Stimulated activated naive CD8-positive, alpha-beta T cell treated with anti-CD3 and anti-CD28 coated beads, Interleukin-15, Interleukin-2, amounts not matched to agents 100 ng/mL and 50 ng/mL, for 24 hours (primary cell): ENCODE data around the gene ITGA2B.
A peak's percentile ranks its signal among the peaks of the same experiment; 100 is the strongest.
"Not testable (repeated sequence)": the region's sequence is repeated elsewhere in the genome, so short reads cannot be mapped to it uniquely, and the experiment has no call there.

ENCODE experiments used
- H3K27ac Mint-ChIP-seq: one replicate; pipeline ENCODE4 v1.8.0; 2021; ENCODE audit warnings: mild to moderate bottlenecking, mixed read lengths
- H3K27me3 Mint-ChIP-seq: one replicate; pipeline ENCODE4 v1.8.0; 2021; ENCODE audit warnings: mixed read lengths
- H3K36me3 Mint-ChIP-seq: one replicate; pipeline ENCODE4 v1.8.0; 2021; ENCODE audit warnings: low read depth, mixed read lengths
- H3K4me1 Mint-ChIP-seq: one replicate; pipeline ENCODE4 v1.8.0; 2021; ENCODE audit warnings: low read depth, mixed read lengths
- H3K4me3 Mint-ChIP-seq: one replicate; pipeline ENCODE4 v1.8.0; 2021; ENCODE audit warnings: mild to moderate bottlenecking, mixed read lengths
- H3K9me3 Mint-ChIP-seq: one replicate; pipeline ENCODE4 v1.8.0; 2021; ENCODE audit warnings: mixed read lengths

ITGA2B gene

DNA sequence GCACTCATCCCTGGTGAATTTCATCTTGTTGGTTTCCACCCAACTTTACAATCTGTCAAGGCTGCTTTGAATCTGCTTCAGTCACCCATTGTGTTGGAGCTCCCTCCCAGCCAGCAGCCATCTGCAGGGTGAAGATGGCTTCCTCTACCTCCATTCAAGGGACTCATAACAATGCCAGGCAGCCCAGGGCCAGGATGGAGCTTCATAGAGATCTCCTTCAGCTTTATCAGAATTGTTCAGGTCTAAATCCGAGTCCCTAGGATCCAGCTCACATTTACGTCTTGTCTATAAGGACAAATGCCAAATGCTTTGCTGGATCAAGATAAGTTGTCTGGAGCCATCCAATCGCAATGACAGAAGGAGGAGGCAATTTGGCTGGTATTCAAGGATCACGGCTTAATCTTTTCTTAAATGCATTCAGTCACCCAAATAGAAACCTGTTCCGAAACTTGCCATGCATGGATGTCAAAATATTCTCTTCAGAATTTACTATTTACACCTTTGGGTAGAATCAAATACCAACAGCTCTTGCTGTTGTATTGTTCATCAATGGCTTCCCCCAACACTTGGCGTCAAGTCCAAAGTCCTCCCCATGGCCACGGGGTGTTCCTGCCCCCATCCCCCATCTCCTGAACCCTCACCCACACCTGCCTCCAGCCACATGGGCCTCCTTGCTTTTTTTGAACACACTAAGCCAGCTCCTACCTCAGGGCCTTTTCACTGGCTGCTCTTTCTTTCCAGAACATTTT is 22.0 kb downstream of the ITGA2B start:
- H3K27ac Mint-ChIP-seq = no peak overlapping the region

DNA sequence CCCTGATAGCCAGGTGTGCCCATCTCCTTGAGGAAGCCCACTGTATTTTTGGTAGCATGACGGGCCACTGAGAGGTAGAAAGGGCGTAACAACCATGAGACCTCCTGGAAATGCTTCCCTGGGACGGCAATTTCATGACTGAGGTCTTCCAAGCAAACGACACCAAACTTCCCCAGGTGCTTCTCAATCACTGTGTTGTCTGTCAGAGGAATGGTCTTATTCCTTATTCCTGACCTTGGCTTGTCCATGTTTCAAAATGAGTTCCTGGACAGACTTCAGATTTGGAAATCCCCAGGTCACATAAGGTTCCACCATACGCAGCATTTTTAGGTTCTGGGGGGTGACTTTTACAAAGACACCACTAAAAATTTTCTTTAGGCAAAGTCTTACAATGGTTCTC is 24.4 kb downstream of the ITGA2B start:
- H3K4me1 Mint-ChIP-seq, H3K9me3 Mint-ChIP-seq, H3K27ac Mint-ChIP-seq, H3K36me3 Mint-ChIP-seq, H3K4me3 Mint-ChIP-seq: not testable (repeated sequence)
- peaks cover 45% of the 10 kb centered on the region for H3K27me3 Mint-ChIP-seq

More for the DNA sequence above, 22.0 kb downstream of the ITGA2B start:
- H3K4me1 Mint-ChIP-seq = no peaks in the 10 kb centered on the region
- H3K27me3 Mint-ChIP-seq = peaks cover 49% of the 10 kb centered on the region
- no peaks in the 10 kb centered on the region for H3K36me3 Mint-ChIP-seq
- H3K4me3 Mint-ChIP-seq = no peak overlapping the region
- H3K9me3 Mint-ChIP-seq = no peaks in the 10 kb centered on the region

DNA sequence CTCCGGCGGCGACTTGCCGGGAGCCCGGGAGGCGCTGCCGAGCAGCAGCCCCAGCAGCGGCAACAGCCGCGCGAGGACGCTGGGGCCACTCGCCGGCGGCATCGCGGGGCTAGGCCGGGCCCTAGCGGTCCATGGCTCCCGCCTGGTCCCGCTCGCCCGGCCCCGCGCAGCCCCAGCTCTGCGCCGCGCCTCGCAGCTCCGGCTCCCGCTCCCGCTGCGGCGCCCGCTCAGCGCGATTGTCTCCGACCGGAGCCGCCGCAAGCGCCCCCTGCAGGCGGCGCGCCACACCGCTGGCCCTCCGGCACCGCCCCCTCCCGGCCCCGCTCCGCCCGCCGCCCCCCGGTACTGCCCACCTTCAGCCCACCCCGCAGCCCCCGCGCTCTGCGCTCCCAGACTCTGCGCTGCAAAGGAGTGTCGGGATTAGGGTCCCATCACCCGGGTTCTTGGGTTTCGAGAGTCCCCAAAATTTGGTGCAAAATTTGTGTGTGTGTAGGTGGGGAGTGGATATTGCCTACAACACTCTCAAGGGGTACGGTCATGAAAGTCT is 25.8 kb downstream of the ITGA2B start, which contains the start of gene FAM171A2:
Gene FAM171A2, minus strand, starts transcription at position 241 of the 547 bp plus-strand sequence. Its CDS starts 139 bp downstream, at position 102.
- H3K36me3 Mint-ChIP-seq = no peaks in the 10 kb centered on the region
- no peaks in the 10 kb centered on the region for H3K4me1 Mint-ChIP-seq
- no peaks in the 10 kb centered on the region for H3K9me3 Mint-ChIP-seq
- H3K27me3 Mint-ChIP-seq = peaks cover 38% of the 10 kb centered on the region
- no peak within 1 kb of the TSS for H3K27ac Mint-ChIP-seq
- peak within 1 kb of the TSS; percentile 62 for H3K4me3 Mint-ChIP-seq

DNA sequence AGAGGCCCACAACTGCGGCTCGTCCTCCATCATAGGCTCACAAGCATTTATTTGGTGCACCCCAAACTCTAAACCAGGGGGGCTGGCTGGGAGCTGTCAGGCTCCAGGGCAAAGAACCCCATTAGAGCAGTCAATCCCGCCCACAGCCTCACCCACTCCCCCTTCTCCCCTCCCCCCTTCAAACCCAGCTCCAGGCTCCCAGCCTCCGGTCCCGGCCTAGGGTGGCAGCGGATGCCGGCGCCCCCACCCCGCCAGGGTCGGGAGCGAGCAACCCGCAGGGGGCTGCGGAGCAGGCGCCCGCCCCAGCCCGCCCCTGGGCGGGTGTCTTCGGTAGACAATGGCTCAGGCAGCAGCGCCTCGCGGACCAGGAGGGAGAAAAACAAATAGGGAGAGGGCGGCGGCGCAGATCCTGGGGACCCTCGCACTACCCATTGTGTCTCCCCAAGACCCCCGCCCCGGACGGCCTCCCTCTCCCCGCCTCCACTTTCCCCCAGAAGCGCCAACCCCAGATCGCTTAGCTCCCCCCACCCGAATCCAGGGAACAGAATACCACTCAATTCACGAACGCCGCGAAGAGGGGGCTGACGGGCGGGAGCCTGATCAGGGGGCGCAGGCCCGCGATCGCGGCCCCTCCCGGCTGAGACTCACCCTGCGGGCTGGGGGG is 26.4 kb downstream of the ITGA2B start:
- Mint-ChIP-seq H3K36me3 (no peaks in the 10 kb centered on the region), H3K4me3 (peak overlapping the region; percentile 62), H3K27ac (no peak overlapping the region), H3K4me1 (no peaks in the 10 kb centered on the region), H3K9me3 (no peaks in the 10 kb centered on the region), H3K27me3 (peaks cover 38% of the 10 kb centered on the region)

DNA sequence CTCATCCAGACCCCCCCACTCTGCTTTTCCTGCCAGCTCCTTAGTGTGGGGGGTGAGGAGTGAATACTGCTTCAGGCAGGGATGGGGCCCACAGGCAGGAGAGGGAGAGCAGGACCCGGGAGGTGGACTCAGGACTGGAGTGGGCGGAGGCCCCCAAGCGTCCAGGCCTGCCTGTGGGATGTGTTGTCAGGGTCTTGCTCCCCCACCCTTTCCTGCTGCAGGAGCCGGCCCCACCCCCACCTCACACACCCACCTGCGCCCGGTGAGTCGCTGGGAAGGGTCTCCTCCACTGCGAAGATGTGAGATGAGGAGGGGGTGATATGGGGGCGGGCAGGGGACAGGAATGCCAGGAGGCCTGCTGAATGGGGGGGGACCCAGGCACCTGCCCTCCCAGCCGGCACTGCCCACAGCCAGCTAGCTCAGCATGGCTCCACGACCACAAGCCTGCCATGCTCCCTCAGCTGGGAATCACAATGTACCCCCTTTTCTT is 26.9 kb downstream of the ITGA2B start:
- H3K4me3 Mint-ChIP-seq = no peak overlapping the region
- H3K4me1 Mint-ChIP-seq = no peaks in the 10 kb centered on the region
- H3K27ac Mint-ChIP-seq = no peak overlapping the region
- no peaks in the 10 kb centered on the region for H3K36me3 Mint-ChIP-seq
- H3K27me3 Mint-ChIP-seq = peaks cover 35% of the 10 kb centered on the region
- no peaks in the 10 kb centered on the region for H3K9me3 Mint-ChIP-seq

DNA sequence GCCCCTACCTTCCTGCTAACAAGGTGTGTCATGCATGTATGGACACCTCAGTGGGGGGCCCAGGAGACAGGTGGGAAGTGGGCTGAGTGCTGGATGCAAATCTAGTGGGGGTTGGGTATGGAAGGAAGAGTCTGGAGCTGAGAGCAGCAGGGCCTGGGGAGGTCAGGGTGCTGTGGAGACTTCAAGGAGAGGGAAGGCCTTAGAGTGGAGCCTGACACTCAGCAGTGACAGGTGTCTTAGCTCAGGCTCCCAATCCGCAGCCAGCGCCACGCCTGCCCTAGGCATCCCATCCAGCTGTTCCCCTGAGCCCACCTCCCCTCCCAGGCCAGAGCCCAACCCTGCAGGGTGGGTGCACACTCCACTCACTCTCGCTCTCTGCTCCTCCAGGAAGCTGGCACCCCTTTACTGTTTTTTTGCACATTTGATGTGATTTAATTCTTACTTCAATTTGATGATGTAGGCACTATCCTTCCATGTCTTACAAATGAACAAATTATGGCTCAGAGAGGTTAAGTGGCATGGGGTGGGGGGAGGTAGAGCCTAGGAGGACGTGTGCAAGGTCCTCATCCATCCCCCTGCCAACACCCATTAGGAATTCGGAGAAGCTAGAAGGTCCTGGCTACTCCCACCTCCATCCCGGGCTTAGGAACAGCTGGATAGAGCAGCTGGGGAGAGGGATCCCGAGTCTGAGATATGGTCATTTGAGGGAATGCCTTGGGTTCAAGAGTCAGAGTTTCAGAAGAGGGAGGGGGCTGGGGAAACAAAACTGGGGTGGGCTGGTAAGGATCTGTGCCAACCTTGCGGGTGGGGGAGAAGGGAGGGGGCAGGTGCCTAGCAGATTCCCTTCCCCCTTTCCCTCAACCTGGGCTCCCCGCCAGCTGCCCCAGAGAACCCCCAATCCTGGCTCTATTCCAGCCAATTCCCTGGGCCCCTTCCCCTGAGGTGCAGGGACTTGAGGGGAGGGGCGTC is 27.9 kb downstream of the ITGA2B start:
- Mint-ChIP-seq H3K4me3 (no peak overlapping the region), H3K9me3 (no peaks in the 10 kb centered on the region), H3K27me3 (peaks cover 27% of the 10 kb centered on the region), H3K4me1 (no peaks in the 10 kb centered on the region), H3K36me3 (no peaks in the 10 kb centered on the region), H3K27ac (no peak overlapping the region)

DNA sequence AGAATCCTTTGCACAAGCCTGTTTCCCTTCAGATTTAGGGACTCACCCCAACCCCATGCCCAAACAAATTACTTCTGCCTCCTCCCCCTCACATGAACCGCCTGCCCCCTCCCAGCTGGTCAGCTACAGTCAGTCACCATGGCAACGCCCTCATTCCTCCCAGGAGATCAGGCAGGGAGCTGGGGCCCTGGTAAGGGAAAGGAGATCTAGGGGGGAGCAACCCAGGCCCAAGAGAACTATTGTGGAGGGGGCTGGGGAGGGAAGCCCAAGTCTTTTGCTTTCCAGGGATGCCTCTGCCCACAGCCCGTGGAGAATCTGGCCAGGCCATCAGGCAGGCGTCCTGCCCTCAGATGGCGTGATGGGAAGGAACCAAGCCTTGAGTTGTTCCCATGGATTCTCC is 28.6 kb downstream of the ITGA2B start:
- no peak overlapping the region for H3K4me3 Mint-ChIP-seq
- peaks cover 20% of the 10 kb centered on the region for H3K27me3 Mint-ChIP-seq
- no peaks in the 10 kb centered on the region for H3K36me3 Mint-ChIP-seq
- H3K9me3 Mint-ChIP-seq = no peaks in the 10 kb centered on the region
- H3K4me1 Mint-ChIP-seq = no peaks in the 10 kb centered on the region
- H3K27ac Mint-ChIP-seq = no peak overlapping the region

DNA sequence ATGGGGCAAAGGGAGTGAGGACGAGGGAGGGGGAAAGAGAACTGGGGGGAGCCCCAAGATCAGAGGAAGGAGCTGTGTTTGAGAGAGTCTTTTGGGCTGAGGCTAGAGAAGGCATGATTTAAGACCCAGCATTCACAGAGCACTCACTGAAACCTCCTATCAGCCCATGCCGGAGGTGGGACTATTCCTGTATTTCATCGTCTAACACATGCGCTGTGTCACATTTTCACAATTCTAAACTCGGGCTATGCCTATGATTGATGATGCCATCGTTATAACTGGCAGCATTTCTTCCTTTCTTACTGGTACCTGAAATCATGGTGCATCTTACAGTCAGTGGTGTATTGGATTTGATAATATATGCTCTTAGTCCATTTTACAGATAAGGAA is 29.3 kb downstream of the ITGA2B start:
- Mint-ChIP-seq H3K36me3 (no peaks in the 10 kb centered on the region), H3K27me3 (peaks cover 15% of the 10 kb centered on the region), H3K9me3 (no peaks in the 10 kb centered on the region), H3K4me1 (no peaks in the 10 kb centered on the region), H3K4me3 (no peak overlapping the region), H3K27ac (no peak overlapping the region)

DNA sequence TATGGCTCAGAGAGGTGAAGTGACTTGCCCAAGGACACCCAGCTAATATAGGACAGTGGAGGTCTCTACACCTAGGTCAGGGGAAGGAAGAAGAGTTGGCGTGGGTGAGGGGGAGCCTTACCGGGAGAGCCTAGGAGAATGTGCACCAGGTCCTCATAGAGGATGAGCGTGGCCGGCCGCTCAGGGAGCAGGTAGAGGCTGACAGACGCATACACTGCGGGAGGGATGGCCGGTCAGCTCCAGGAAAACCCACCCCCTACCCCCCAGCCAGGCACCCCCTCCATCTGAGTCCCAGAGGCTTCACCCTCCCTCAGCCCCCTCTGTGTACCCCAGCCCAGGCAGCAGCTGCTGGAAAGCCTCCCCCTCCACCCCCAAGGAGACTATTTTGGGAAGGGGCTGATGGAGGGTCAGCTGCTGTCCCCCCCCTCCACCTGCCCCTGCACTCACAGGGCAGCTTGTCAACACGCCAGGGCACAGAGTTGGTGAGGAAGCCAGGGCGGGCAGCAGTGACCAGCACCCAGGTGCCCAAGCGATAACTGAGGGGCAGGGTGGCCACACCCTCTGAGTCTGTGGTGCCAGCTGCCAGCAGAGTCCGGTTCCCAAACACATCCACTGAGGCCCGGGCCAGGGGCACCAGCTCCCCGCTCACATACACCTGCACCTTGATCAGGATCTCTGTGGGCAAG is 29.8 kb downstream of the ITGA2B start:
- Mint-ChIP-seq H3K36me3 (no peaks in the 10 kb centered on the region), H3K4me1 (no peaks in the 10 kb centered on the region), H3K27me3 (peaks cover 11% of the 10 kb centered on the region), H3K27ac (no peak overlapping the region), H3K9me3 (no peaks in the 10 kb centered on the region), H3K4me3 (no peak overlapping the region)

DNA sequence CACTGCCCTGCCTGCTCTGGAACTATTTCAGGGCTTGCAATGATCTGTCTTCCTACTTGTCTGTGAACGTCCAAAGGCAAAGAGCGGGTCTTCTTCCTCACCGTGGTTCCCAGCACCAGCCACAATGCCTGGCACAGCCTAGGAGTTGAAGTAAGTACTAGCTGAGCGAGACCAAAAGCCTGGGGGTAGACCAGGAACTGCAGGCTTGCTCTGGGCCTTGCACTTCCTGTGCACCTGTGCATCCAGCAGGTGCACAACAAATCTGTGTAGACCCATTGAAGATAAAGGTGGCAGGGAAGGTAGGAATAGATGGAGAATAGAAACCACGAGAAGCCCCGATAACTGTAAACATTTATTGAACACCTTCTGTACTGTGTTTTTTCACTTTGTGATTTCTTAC is 30.4 kb downstream of the ITGA2B start:
- no peak overlapping the region for H3K4me3 Mint-ChIP-seq
- no peak overlapping the region for H3K27ac Mint-ChIP-seq
- no peaks in the 10 kb centered on the region for H3K4me1 Mint-ChIP-seq
- H3K9me3 Mint-ChIP-seq = no peaks in the 10 kb centered on the region
- no peaks in the 10 kb centered on the region for H3K36me3 Mint-ChIP-seq
- peaks cover 11% of the 10 kb centered on the region for H3K27me3 Mint-ChIP-seq

DNA sequence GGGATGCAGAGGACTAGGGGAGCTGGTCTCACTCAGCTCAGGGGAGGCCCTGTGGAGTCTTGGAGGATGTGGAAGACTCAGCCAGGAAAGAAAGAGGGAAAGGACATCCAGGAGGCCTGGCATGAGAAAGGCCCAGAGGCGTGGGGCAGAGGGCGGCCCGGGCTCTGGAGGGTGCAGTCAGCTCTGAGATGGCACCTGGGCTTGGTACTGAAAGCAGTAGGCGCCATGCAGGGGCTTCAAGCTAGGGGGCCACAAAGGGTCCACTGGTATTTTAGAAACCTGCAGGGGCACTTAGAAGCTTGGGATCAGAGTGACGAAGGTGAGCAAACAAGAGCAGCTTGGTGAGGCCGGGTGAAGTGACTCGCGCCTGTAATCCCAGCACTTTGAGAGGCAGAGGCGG is 31.4 kb downstream of the ITGA2B start:
- H3K4me3 Mint-ChIP-seq = no peak overlapping the region
- H3K27me3 Mint-ChIP-seq = peaks cover 11% of the 10 kb centered on the region
- no peaks in the 10 kb centered on the region for H3K9me3 Mint-ChIP-seq
- no peak overlapping the region for H3K27ac Mint-ChIP-seq
- no peaks in the 10 kb centered on the region for H3K36me3 Mint-ChIP-seq
- H3K4me1 Mint-ChIP-seq = peaks cover 2% of the 10 kb centered on the region

DNA sequence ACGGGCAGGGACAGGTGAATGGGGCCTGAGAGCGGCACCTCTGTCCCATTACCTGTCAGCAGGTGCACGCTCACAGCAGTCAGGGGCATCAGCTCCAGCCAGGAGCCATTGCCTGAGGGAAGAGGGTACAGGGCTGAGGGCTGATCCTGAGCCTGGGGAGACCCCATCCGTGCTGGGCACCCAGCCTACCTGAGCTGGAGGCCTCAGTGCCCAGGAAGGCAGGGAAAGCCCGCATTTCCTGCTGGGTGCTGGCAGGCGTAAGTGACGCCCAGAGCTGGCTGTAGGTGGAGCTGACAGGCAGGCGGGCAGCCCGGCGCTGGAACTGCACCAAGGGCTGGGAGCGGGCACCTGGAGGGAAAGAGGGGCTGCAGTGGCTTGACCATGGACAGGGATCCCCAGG is 33.2 kb downstream of the ITGA2B start:
- no peaks in the 10 kb centered on the region for H3K9me3 Mint-ChIP-seq
- H3K4me3 Mint-ChIP-seq = no peak overlapping the region
- no peaks in the 10 kb centered on the region for H3K36me3 Mint-ChIP-seq
- H3K27me3 Mint-ChIP-seq = peaks cover 7% of the 10 kb centered on the region
- peaks cover 5% of the 10 kb centered on the region for H3K4me1 Mint-ChIP-seq
- no peak overlapping the region for H3K27ac Mint-ChIP-seq

DNA sequence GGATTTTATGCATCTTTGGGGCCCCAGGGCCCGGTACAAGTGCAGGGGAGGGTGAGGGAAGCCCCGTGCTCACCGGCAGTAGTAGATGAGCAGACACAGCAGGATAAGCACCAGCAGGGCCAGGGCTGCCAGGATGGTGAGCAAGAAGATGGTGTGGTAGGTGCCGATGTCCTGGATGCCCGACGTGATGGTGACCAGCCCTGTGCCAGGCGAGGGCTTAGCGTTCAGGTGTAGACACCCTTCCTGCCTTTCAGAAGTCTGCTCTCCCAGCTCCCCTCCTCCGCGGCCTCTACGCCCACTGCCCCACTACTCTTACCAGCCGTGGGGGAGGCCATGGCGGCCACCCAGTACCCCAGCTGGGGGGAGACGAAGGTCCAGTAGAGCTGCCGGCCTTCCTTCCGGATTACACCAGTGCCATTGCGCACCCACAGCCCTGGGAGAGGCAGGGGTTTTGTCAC is 33.8 kb downstream of the ITGA2B start:
- Mint-ChIP-seq H3K4me1 (peaks cover 5% of the 10 kb centered on the region), H3K36me3 (no peaks in the 10 kb centered on the region), H3K27ac (no peak overlapping the region), H3K9me3 (no peaks in the 10 kb centered on the region), H3K27me3 (peaks cover 5% of the 10 kb centered on the region), H3K4me3 (no peak overlapping the region)
